Muscle of leg (tissue), 11 donors: ENCODE results near the gene TRPM3. TPM values are rescaled to one million over a fixed set of nuclear protein-coding genes. Genes with fewer than 3 reads are reported as not detected.

Experiments used
- DNase-seq: peaks from one replicate; pipeline ENCODE4 v3.0.0; 2013
- H3K27ac ChIP-seq: one replicate; pipeline ENCODE4 v1.5.1; 2013; ENCODE audit warnings: mild to moderate bottlenecking, low read length, control low read depth
- H3K27me3 ChIP-seq: one replicate; pipeline ENCODE4 v1.6.1; 2013; ENCODE audit warnings: low read length; ENCODE audit not compliant: control insufficient read depth, insufficient read depth
- H3K36me3 ChIP-seq: one replicate; pipeline ENCODE4 v1.6.1; 2013; ENCODE audit warnings: low read length; ENCODE audit not compliant: control insufficient read depth, insufficient read depth
- H3K4me1 ChIP-seq: one replicate; pipeline ENCODE4 v1.6.1; 2013; ENCODE audit warnings: low read length; ENCODE audit not compliant: control insufficient read depth, insufficient read depth
- H3K4me3 ChIP-seq: one replicate; pipeline ENCODE4 v1.5.1; 2013; ENCODE audit warnings: low read length, control low read depth
- H3K9me3 ChIP-seq: replicated peaks from 2 replicates; pipeline ENCODE4 v1.6.1; 2013; ENCODE audit warnings: low read depth, low read length; ENCODE audit not compliant: control insufficient read depth
- WGBS: methylation state at CpG from one replicate; pipeline ENCODE4 v1.1.5; 2013; ENCODE audit warnings: missing lambda C conversion rate; ENCODE audit not compliant: insufficient coverage; 5-methylcytosine and 5-hydroxymethylcytosine counted together
- polyA plus RNA-seq, 8 donors: library from polyadenylated mRNA; unstranded; fragments of 120-200 nt; gene quantifications; one replicate each; pipeline versions ENCODE4 v1.2.1 to v1.2.3, GENCODE V29; 2013; ENCODE audit warnings: inconsistent platforms in 1 of 8, low replicate concordance in 1 of 8; ENCODE audit not compliant: insufficient read length in 8 of 8, insufficient read depth in 1 of 8
- total RNA-seq: library from RNA; stranded (reverse); fragments of 120-200 nt; gene quantifications from one replicate; pipeline ENCODE4 v1.2.4, GENCODE V29; 2013

Gene TRPM3
- total and polyA plus RNA-seq, 9 donors = 0.14 to 0.66 (median 0.31) TPM

DNA sequence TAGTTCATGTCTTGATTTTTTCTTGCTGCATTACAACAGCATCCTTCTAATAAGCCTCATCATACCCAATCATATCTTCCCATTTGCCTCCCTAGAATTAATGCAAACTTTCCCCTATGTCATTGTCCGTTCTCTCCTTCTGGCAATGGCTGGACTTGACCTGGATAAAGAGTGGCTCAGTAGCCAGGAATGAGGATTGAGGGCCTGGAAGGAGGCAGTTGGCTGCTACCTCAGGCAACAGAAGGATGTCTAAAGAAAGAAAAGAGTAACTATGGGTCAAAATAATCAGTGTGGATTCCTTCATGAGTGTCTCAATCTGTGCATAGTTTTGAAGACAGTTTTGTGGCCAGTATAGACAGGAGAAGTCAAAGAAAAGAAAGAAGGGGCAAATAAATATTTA is 209.6 kb downstream of the TRPM3 start:
- Histone ChIP-seq H3K36me3 (no peaks in the 10 kb centered on the region), H3K27ac (no peak overlapping the region), H3K9me3 (no peaks in the 10 kb centered on the region), H3K4me3 (no peak overlapping the region), H3K4me1 (no peaks in the 10 kb centered on the region), H3K27me3 (no peaks in the 10 kb centered on the region)
- no CpG with 5 or more reads among the region's 1 CpG for WGBS
- no peak for DNase-seq

DNA sequence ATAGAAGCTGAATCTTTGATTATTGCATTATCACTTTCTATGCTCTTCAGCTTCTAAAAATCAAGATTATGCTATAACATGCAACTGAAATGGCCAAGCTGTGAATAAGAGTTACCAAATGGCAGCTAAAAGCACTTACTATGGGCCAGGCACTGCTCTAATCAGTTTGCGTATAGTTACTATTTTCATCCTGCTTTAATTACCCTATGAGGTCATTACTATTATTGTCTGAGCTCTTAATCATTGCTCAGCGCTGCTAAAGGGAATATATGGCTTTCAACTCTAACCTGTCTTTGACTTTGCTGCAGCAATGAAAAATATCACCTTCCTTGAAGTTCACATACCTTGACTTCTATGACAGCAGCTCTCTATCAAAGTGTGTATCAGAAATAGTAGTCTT is 210.8 kb downstream of the TRPM3 start:
- H3K9me3 ChIP-seq = no peaks in the 10 kb centered on the region
- H3K4me3 ChIP-seq = no peak overlapping the region
- H3K27me3 ChIP-seq = no peaks in the 10 kb centered on the region
- no peaks in the 10 kb centered on the region for H3K4me1 ChIP-seq
- no CpG with 5 or more reads among the region's 2 CpGs for WGBS
- H3K36me3 ChIP-seq = no peaks in the 10 kb centered on the region
- no peak overlapping the region for H3K27ac ChIP-seq
- no peak for DNase-seq

DNA sequence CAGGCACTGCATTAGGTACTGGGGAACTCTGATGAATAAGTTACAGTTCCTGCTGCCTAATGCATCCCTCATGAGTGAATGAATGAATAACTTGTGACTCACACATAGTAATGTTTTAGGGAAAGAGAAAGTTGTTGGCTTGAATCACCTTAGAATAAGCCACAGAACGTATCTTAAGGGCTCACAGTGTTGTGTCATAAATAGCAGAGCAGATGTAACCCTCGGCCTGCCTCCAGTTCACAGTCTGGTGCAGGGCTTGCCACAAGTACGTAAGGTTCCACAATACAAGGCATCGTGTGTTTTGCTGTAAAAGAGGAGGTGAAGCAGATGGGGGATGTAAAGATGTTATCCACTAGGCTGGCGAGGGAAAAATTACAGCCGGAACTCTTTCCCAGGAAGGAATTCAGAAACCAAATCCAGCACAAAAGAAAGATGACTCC is 218.7 kb downstream of the TRPM3 start:
- Histone ChIP-seq H3K4me1 (no peaks in the 10 kb centered on the region), H3K27ac (no peak overlapping the region), H3K27me3 (no peaks in the 10 kb centered on the region), H3K9me3 (no peaks in the 10 kb centered on the region), H3K4me3 (no peak overlapping the region), H3K36me3 (no peaks in the 10 kb centered on the region)
- peak; percentile 80 for DNase-seq
- WGBS = 0% methylated on average over 2 of the region's 6 CpGs

DNA sequence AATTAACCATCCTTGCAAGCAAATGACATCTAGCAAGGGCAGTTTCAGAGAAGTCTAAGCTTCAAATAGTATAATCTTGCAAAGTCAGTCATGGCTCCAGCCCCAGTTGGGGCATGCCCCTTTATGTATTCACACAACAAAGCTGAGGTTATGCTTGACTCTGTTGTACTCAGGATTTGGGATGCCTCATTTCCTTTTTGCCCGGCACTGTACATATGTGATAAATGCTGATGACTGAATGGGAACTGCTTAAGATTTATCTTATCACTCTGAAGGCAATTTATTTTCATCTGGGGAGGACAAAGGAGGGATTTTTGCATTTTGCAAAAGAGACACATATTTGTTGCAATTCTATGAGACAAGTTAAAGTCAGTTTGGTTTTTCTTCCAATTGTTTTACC is 219.2 kb downstream of the TRPM3 start:
- no peaks in the 10 kb centered on the region for H3K36me3 ChIP-seq
- no peaks in the 10 kb centered on the region for H3K27me3 ChIP-seq
- no CpG with 5 or more reads among the region's 1 CpG for WGBS
- no peaks in the 10 kb centered on the region for H3K9me3 ChIP-seq
- H3K27ac ChIP-seq = no peak overlapping the region
- DNase-seq = no peak
- no peak overlapping the region for H3K4me3 ChIP-seq
- H3K4me1 ChIP-seq = no peaks in the 10 kb centered on the region

DNA sequence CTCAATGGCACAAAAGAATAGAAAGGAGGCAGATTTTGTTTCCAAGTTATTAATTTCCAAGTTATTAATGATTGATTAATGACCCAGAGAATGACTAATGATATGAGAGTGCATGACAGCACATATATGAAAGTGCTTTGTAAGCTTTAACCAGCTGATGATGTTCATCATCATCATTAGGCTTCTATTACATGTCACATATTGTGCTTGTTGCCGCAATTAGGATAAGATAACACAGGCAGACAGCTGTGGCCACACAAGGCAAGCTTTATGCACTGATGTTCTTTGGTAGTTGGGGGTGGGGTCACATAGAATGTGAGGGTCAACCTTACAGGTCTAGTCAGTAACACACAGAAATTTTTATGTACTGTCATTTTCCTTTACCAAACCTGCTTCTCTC is 219.7 kb downstream of the TRPM3 start:
- H3K27ac ChIP-seq = no peak overlapping the region
- no peaks in the 10 kb centered on the region for H3K4me1 ChIP-seq
- no CpG with 5 or more reads among the region's 1 CpG for WGBS
- DNase-seq = no peak
- H3K9me3 ChIP-seq = no peaks in the 10 kb centered on the region
- no peaks in the 10 kb centered on the region for H3K27me3 ChIP-seq
- no peak overlapping the region for H3K4me3 ChIP-seq
- H3K36me3 ChIP-seq = no peaks in the 10 kb centered on the region

DNA sequence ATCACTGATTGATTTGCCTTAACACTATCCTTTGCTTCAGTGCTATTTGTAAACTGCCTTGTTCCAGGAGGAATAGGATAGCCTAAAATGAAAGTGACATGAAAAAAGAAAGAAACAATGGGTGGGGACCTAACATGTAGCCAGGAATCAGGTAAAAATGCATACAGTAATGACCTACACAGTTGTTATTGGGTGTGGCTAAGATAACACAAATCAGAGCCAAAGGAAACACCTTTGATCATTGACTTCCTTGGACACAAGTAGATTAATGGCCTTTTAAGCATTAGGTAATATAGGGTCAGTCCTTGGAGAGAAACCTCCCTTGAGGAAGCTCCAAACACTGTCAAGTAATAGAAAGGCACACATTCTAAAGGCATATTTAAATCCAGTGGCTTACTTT is 220.4 kb downstream of the TRPM3 start:
- DNase-seq = no peak
- Histone ChIP-seq H3K4me1 (no peaks in the 10 kb centered on the region), H3K27me3 (no peaks in the 10 kb centered on the region), H3K9me3 (no peaks in the 10 kb centered on the region), H3K27ac (no peak overlapping the region), H3K36me3 (no peaks in the 10 kb centered on the region), H3K4me3 (no peak overlapping the region)

DNA sequence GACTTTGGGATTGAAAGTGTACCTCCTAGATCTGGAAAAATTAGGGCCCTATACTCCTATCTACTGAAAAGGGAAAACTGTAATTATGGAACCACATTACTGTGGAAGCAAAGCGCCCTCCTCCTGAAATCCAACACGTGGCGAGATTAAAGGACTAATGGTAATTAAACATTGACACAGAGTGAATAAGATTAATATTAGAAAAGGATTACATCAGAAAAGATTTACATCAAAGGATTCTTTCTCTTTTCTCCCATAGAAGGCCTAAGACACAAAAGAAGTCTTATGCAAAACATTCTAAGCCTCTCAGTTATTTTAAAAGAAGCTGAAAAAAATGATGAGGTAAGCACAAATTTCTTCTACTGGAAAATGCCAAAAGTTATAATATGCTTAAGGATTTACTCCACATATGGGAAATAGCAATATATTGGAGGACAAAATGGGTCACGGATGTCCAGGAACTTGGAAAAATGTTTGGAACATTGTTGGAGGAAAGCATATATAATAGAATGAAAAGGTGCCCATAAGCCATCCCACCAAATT is 227.8 kb downstream of the TRPM3 start:
- no peaks in the 10 kb centered on the region for H3K27me3 ChIP-seq
- WGBS = no CpG with 5 or more reads among the region's 4 CpGs
- no peak for DNase-seq
- H3K4me3 ChIP-seq = no peak overlapping the region
- H3K27ac ChIP-seq = no peak overlapping the region
- no peaks in the 10 kb centered on the region for H3K36me3 ChIP-seq
- no peaks in the 10 kb centered on the region for H3K9me3 ChIP-seq
- H3K4me1 ChIP-seq = no peaks in the 10 kb centered on the region

DNA sequence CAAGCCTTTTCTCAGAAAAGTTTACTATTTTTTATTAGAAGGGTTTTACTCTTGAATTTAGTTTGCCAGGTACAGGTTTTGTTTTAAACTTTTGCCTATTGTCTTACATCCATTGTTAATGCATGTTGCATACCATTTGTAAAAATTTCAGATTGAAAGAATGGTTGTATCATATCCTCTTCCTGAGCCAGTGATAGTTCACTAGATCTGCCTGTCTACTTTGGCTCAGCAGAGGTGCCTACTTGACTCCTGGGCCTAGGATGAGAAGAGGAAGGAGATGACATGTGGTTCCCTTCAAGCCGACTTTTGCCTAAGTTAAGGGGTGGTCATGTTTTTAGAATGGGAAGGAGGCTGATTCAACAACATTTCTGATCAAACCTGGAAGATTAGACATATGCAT is 232.9 kb downstream of the TRPM3 start:
- Histone ChIP-seq H3K36me3 (no peaks in the 10 kb centered on the region), H3K27me3 (no peaks in the 10 kb centered on the region), H3K4me3 (no peak overlapping the region), H3K27ac (no peak overlapping the region), H3K4me1 (no peaks in the 10 kb centered on the region), H3K9me3 (no peaks in the 10 kb centered on the region)
- no CpG with 5 or more reads among the region's 1 CpG for WGBS
- DNase-seq = no peak

DNA sequence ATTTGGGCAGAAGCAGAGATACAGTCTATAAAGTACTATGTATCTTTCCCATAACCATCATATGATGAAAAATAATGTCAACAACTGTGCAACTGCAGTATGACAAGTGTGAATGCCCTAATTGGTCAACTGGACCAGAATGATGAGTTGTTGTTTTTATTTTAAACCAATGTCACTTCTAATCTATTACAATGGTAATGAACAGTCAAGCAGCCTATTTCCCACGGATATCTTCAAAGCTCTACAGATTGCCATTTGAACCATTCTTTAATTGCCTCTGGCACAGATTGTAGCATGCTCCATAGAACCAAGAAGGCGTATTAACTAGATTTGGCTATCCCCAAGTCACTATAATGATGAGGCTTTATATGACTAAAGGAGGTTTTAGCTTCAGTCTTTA is 233.6 kb downstream of the TRPM3 start:
- no peak for DNase-seq
- no peaks in the 10 kb centered on the region for H3K27me3 ChIP-seq
- no peaks in the 10 kb centered on the region for H3K4me1 ChIP-seq
- WGBS = 80% methylated on average over 1 of the region's 2 CpGs
- no peak overlapping the region for H3K4me3 ChIP-seq
- H3K27ac ChIP-seq = no peak overlapping the region
- H3K36me3 ChIP-seq = no peaks in the 10 kb centered on the region
- H3K9me3 ChIP-seq = no peaks in the 10 kb centered on the region

DNA sequence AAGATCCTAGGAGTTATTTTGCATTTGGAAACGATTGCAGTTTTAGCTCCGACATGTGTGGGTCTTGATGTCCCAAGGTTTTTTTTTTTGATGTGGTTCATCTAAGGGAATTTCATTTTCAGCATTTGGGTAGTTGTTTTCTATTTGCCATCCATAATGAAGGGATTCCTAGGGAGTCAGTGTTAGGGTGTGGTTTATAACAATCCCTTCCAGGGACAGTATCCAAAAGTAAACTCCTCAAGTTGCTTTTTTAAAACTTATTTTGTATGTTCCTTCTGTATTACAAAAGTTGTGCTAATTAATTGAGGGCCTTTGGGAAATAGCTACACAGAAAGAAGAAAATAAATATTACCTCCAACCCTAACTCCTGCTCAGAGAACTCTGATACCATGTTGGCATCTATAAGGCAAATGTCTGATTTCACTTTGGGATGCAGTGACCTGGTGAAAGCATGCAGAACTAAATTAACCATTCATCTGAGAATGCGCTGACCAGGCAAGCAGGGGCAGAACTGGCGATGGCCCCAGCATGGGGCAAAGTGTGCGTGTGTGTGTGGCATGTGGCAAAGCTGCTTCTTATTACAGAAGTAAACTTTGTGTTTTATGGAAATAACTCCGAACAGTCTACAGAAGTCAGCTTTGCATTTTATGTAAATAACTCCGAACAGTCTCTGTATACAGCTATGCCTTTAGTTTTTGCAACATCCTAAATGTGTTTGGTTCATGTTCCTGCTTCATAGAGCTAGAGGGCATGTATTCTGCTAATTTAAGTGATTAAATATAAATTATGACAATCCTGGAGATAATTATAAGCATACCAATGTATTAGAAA is 237.2 kb downstream of the TRPM3 start:
- DNase-seq = no peak
- Histone ChIP-seq H3K27me3 (no peaks in the 10 kb centered on the region), H3K9me3 (no peaks in the 10 kb centered on the region), H3K36me3 (no peaks in the 10 kb centered on the region), H3K4me1 (no peaks in the 10 kb centered on the region), H3K4me3 (no peak overlapping the region), H3K27ac (no peak overlapping the region)
- 85% methylated on average over 5 of the region's 7 CpGs for WGBS
